Activated CD8-positive, alpha-beta memory T cell treated with anti-CD3 and anti-CD28 coated beads for 24 hours (primary cell): Measurements from ENCODE around the gene MICALL1.
A peak's percentile ranks its signal among the peaks of the same experiment; 100 is the strongest.

ENCODE experiments used
- DNase-seq: peaks from one replicate; pipeline ENCODE4 v3.0.0-alpha.2; 2020

MICALL1 gene

GRCh38 chr22:37905534-37906363 lies at the start of gene MICALL1:
TSS of gene MICALL1 (plus strand) at chr22:37906297. CDS start at chr22:37906423, 126 bp downstream.
- peak; percentile 84 for DNase-seq

- DNase-seq: no peak
Observed at GRCh38 chr22:37860796-37861421, 45.2 kb upstream of the MICALL1 start.

DNA sequence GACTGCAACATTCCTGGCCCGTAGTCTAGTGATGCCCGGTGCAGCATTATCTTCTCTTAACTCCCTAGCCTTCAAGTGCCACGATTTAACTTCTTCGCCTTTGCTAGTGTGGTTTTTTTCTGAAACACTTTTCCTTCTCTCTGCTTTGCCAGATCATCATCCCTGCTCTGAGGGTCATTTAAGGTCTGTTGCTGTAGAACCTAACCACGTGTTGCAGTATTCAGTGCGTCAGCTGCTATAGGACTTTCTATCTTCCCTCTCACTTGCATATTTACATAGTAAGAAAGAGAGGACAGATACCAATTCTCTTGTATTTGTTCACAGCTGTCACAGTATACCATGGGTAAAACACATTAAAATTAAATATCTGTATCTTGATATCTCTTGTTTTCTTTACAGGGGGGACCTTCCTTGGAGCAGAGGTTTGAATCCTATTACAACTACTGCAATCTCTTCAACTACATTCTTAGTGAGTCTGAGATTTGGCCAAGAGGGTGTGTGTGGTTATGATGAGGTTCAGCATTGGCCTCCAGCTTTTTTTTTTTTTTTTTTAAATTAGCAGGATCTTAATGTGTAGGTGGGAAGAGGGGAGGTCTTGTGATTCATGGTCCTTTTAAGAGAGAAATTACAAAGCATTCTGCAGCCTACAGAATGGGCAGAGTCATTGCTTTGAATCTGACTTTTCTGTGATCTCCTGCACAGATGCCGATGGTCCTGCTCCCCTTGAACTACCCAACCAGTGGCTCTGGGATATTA lies 43.3 kb upstream of the MICALL1 start:
- no peak for DNase-seq

DNA sequence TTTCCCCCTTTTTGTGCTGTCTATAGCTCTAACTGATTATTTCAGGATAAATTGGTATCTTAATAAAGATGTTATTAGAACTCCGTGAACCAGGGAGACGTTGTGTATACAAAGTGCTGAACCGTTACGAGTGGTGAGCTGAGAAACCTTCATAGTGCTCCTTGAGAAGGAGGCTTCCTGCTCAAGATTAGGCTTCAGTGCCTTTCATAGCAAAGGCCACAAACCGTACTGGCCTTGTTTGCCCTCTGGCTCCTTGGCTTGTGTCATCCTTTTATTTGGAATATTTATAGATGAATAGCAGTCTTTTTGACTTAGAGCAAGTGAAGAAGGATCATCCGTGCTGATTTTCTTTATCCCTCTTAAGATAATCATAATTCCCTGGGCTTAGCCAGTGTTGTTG lies 40.6 kb upstream of the MICALL1 start:
- no peak for DNase-seq

GRCh38 chr22:37870273-37870672 lies 35.8 kb upstream of the MICALL1 start:
- no peak for DNase-seq

DNA sequence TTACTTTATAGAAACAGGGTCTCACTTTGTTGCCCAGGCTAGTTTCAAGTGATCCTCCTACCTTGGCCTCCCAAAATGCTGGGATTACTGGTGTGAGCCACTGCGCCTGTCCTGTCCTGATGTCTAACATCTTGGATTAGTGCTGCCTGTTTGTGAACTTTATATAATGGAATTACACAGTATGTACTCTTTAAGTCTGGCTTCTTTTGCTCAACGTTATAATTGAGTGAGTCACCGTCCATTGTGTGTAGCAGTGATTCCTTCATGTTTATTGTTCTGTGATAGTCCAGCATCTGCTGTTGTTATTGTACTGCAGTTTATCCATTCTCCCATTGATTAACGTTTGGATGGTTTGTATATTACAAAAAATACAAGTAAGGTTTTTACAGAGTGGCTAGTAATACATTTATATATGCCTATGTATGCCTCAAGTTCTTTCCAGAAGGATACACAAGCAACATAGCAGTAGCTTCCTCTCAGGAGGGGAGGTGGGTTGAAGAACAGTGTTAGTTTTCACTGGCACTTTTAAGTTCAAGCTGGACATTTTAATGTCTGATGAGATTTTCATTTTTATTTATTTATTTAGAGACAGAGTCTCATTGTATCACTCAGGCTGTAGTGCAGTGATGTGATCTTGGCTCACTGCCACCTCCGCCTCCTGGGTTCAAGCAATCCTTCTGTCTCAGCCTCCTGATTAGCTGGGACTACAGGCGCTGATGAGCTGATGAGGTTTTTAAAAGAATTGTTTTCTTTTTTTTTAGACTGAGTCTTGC lies 25.2 kb upstream of the MICALL1 start:
- no peak for DNase-seq

DNA sequence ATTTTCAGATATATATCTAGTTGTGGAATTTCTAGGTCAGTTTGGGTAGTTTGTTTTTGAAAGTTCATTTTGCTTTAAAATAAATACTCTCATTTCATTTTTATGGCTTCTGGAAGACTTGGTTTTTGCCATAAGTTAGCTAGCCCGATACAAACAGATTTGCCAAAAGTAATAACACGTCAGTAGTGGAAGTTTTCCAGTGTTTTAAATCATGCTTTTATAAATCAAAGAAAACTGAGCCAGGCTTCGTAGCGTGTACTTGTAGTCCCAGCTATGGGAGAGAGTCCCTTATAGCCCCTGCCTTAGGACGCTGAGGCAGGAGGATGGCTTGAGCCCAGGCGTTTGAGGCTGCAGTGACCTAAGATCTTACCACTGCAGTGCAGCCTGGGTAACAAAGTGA lies 21.7 kb upstream of the MICALL1 start:
- DNase-seq: no peak

GRCh38 chr22:37887584-37888378 lies 18.3 kb upstream of the MICALL1 start:
- DNase-seq: no peak

DNA sequence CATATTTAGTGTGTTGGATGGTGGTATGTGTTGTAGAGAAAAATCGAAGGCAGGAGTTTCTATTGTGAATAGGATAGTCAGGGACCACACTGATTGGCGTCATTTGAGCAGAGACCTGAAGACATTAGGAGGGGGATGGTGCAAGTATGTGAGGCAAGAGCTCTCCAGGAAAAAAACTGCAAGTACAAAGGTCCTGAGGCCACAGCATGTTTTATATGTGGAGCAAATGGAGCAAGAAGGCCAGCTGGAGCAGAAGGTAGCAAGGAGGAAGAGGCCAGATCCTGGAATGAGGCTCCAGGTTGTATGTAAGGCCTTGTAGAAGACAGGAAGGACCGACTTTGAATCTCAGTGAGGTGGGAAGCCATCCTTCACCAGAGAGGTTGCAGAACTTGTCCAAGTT lies 14.2 kb upstream of the MICALL1 start:
- DNase-seq: no peak

GRCh38 chr22:37892566-37893335 lies 13.3 kb upstream of the MICALL1 start:
- DNase-seq: no peak

DNA sequence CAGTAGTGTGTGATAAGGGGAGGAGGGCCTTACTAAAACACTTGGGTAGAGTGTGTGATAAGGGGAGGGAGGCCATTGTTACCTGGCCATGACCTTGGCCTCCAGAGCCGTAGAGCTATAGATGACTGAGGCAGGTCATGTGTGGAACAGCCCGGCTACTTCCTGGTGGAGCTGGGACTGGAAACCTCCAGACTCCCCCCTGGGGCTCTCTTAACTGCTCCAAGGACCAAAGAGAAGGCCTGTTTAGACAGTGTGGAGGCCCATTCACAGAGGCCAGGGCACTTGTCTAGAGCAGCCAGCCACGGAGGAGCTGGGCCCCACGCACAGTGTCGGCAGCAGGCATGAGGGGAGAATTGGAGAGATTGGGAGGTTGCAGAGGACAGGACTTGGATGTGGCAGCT lies 12.5 kb upstream of the MICALL1 start:
- DNase-seq: no peak

GRCh38 chr22:37894939-37895670 lies 11.0 kb upstream of the MICALL1 start:
- DNase-seq: no peak

DNA sequence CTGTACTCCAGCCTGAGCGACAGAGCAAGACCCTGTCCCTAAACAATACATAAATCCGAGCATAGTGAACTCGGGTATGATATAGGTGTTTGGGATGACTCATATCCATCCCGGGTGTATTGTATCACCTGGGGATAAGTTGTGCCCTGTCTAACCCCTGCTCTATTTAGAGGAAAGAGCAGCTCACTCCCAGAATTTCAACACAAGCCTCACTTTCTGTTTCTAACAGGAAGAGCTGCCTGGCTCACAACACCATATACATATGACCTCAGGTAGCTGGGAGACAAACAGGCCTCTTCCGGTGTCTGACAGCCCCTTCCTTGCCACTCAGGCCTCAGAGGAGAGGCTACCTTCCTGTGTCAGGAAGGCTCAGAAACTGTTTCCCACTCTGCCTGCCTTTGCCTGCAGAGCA lies 9.9 kb upstream of the MICALL1 start:
- no peak for DNase-seq

DNA sequence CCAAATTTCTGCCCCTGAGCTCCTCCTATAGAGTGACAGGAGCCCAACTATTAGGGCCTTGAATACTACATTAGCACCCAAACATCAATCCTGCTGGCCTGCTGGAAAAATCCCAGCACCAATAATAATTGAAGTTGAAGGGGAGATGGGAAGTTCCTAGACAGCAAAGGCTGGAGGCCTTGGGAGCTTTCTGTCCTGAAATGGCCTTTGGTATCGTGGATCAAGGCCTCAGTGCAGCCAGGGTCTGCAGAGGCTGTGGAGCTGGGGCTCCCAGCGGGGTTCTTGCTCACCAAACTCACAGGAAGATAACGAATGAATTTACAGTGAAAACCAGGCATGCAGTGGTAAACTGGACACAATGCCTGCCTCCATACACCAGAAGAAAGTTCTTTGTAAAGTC lies 9.2 kb upstream of the MICALL1 start:
- DNase-seq: no peak

- no peak for DNase-seq
Observed at GRCh38 chr22:37897807-37898206, 8.3 kb upstream of the MICALL1 start.

DNA sequence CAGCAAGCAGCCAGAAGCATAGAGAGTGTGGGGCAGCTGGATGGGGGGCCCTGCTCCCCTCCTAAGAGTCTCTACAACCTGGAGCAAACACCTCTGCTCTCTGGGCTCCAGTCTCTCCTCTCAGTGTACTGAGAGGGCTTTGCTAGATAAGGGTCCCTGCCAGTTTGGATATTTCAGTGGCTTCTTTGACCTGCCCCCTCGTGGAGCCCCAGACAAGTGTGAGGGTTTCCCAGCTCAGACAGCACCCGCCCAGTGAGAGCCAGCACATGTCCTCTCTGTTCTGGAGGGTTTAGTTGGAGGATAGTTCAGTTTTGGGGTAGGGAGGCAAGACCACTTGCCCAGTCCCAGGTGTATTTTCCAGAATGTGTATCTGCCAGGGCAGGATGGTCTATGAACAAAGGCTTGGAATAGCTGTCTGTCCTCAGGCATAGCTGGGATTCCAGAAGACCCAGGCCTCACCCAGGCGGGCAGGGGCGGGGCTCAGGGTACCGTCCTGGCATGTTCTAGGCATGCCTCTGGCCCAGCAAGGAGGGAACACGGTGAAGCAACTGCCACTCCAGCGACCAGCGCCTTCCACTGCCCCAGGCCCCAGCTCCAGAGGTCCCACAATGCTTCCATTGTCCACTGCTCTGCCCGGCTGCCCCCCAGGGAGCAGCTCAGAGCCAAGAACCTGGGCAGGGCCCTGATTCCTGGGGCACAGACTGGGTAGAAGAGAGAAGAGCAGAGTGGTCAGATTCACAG lies 7.5 kb upstream of the MICALL1 start:
- no peak for DNase-seq

DNA sequence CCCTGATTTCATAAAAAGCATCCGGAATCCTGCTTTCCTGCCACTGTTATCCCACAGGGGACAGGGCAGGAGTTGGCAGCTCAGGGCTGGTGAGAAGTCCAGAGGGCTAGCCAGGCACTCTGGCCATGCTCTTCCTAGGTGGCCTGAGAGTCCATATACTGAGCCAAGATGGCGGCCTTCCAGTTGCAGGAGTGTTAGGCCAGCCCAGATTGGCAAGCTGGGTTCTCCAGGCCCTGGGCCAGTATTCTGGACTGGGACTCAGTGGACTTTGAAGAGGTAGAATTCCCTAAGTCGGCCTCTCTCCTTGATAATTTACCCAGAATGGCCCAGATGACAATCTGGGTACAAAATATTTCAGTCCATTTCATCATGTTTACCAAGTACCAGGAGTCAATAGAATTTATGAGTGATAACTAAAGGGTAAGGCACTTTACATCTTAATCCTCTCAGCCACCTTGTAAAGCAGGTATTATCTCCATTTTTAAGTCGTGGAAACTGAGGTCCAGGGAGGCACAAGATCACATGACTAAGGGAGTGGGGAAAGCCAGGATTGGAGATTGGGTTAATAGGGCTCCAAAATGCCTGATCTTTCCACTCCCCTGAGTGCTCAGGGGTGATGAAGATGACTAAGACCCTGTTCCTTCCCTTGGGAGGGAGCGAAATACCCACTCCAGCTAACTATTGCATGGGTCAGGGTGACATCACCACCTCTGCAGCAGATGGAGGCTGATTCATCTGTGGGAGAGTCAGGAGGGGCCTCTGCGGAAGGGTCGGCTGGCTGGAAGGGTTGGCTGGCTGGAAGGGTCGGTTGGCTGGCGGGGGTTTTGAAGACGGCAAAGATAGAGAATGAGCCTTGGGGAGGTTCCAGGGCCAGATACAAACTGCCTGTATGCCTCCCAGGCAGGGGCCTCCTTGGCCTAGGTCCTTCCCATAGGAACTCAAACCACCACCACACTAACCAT lies 1.2 kb upstream of the MICALL1 start:
- no peak for DNase-seq

- DNase-seq: peak; percentile 76
Observed at GRCh38 chr22:37906364-37907008, 389 bp downstream of the MICALL1 start.
